ENCODE measurements around the gene RDH14. TPM values are rescaled to one million over a fixed set of nuclear protein-coding genes. Genes with fewer than 3 reads are reported as not detected.

RDH14 gene
- total and polyA plus RNA-seq, 10 of the 15 experiments (the other 5 are each of a cell fraction or from before 2014, with no cell fraction given), result 15.5 to 33.4 (median 22.8) TPM

DNA sequence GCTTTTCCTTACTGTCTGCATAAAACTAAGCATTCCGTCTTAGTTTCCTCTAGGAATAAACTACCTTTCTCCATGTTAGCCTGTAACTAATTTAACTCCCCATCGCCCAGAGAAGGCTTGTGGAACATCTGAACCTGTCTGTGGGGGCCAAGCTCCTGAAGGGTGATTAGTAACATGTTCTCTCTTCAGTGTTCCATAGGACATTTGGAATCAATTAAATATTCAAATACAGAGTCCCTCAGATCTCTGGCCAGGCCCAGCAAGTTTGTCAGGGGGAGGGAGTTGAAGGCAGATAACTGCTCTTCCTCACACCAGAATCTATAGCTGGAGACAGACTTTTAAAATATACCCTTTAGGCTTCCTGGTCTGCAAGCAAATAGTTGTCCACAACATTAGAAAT, 8.8 kb downstream of the RDH14 start (continued):
- TF ChIP-seq, protein P1, sequence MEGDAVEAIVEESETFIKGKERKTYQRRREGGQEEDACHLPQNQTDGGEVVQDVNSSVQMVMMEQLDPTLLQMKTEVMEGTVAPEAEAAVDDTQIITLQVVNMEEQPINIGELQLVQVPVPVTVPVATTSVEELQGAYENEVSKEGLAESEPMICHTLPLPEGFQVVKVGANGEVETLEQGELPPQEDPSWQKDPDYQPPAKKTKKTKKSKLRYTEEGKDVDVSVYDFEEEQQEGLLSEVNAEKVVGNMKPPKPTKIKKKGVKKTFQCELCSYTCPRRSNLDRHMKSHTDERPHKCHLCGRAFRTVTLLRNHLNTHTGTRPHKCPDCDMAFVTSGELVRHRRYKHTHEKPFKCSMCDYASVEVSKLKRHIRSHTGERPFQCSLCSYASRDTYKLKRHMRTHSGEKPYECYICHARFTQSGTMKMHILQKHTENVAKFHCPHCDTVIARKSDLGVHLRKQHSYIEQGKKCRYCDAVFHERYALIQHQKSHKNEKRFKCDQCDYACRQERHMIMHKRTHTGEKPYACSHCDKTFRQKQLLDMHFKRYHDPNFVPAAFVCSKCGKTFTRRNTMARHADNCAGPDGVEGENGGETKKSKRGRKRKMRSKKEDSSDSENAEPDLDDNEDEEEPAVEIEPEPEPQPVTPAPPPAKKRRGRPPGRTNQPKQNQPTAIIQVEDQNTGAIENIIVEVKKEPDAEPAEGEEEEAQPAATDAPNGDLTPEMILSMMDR (IDR thresholded peaks at IDR 0.05 in 2 of 3, conservative IDR thresholded peaks at IDR 0.05 in 1 of 3; ENCODE audit: control insufficient read depth in 2 of 3, extremely low read depth in 1 of 3, insufficient read depth in 1 of 3, low read depth in 3 of 3, low read length in 3 of 3), result no peak
- no peak for TF ChIP-seq DPF2 (IDR thresholded peaks at IDR 0.05)
- TF ChIP-seq, protein P2, sequence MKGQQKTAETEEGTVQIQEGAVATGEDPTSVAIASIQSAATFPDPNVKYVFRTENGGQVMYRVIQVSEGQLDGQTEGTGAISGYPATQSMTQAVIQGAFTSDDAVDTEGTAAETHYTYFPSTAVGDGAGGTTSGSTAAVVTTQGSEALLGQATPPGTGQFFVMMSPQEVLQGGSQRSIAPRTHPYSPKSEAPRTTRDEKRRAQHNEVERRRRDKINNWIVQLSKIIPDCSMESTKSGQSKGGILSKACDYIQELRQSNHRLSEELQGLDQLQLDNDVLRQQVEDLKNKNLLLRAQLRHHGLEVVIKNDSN (IDR thresholded peaks at IDR 0.05; ENCODE audit: borderline replicate concordance, extremely low read length, insufficient read depth, low read depth, low read length), result no peak
- TF ChIP-seq ZSCAN29 (IDR thresholded peaks at IDR 0.05), result no peak
- TF ChIP-seq IRF4 (IDR thresholded peaks at IDR 0.05; ENCODE audit: low read depth, low read length), result no peak

DNA sequence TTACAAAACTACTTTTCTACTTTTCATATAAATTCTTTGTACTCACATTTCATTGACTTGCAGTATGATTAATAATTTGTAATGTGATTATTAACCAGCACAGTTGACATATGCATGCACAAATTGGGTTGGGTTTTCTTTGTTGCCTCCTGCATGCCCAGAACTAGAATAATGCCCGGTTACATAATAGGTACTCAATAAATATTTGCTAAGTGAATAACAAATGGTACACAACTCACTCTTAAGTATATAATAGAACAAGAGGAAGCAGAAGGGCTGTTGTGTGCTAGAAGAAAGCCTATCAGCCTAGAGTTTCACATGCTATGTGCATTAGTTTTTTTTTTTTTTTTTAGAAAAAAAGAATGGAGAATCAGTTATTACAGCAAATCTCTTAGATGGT, 9.3 kb downstream of the RDH14 start:
- no peaks in the 10 kb centered on the region for H3K79me2 ChIP-seq (ENCODE audit: control insufficient read depth, insufficient read depth, low read length)
- intact Hi-C loops (cut with micrococcal nuclease; ENCODE audit: unreplicated experiment) (no loop called here), in situ Hi-C loops (cut with MboI) (no loop called here)
- TF ChIP-seq MYC (IDR thresholded peaks at IDR 0.05; ENCODE audit: insufficient read depth, insufficient read length, insufficient replicate concordance, low read length, severe bottlenecking) (no peak), EED (IDR thresholded peaks at IDR 0.05; ENCODE audit: low read depth) (no peak), ESRRA (IDR thresholded peaks at IDR 0.05; ENCODE audit: low read length) (no peak), STAT3 (IDR thresholded peaks at IDR 0.05; ENCODE audit: low read depth, low read length) (no peak), CEBPB (IDR thresholded peaks at IDR 0.05; ENCODE audit: borderline replicate concordance in 1 of 2, low read depth in 2 of 2, low read length in 2 of 2) (no peak), NFXL1 (IDR thresholded peaks at IDR 0.05; ENCODE audit: borderline replicate concordance) (no peak)
- SMC1A ChIA-PET (ENCODE audit: uncharacterized antibody, unreplicated experiment), result no interaction called here
- POLR2A ChIA-PET, result no interaction called here
- BruUV-seq (replicated peaks), result no TSS peak
- no peaks in the 10 kb centered on the region for H3K27me3 ChIP-seq (replicated peaks in 1 of 2; ENCODE audit: control insufficient read depth in 2 of 2, insufficient read depth in 2 of 2, low read length in 1 of 2)
- DNase-seq (ENCODE audit: low read depth, low spot score) (no peak), FAIRE-seq (no peak), ATAC-seq (no peak)
- H3K4me1 ChIP-seq (ENCODE audit: control insufficient read depth, insufficient read depth, low read length), result no peaks in the 10 kb centered on the region
- H3K9ac ChIP-seq (ENCODE audit: control insufficient read depth, insufficient read depth, low read length), result no peak overlapping the region
- H3K4me2 ChIP-seq (ENCODE audit: control insufficient read depth, insufficient read depth), result no peak overlapping the region
- H3K36me3 ChIP-seq (ENCODE audit: control insufficient read depth in 2 of 2, insufficient read depth in 2 of 2, low read length in 1 of 2), result peaks cover 0 to 5% of the 10 kb centered on the region in 2 experiments; a peak in 1 of 4 replicates
- H3K27ac ChIP-seq (ENCODE audit: control insufficient read depth, insufficient read depth), result no peak overlapping the region
- H3K9me3 ChIP-seq (replicated peaks; ENCODE audit: control insufficient read depth, insufficient read depth, low read length), result no peaks in the 10 kb centered on the region
- CTCF ChIA-PET, result interaction anchor here (0.7 kb wide), 1 partner anchor 25 kb away, joined by 3 read pairs; no protein-coding TSS in a partner anchor
- H2AFZ ChIP-seq (ENCODE audit: control insufficient read depth, low read depth, low read length), result no peak overlapping the region
- WGBS (ENCODE audit: insufficient coverage, insufficient replicate concordance, low lambda C conversion rate, missing lambda C conversion rate), result 100% methylated on average over 1 of the region's 1 CpG
- no peak overlapping the region for H3K4me3 ChIP-seq
- no peaks in the 10 kb centered on the region for H4K20me1 ChIP-seq (ENCODE audit: control insufficient read depth, insufficient read depth)
- RAD21 ChIA-PET (ENCODE audit: unreplicated experiment), result no interaction called here
